ENCODE data around the gene KDM8.
A peak's percentile ranks its signal among the peaks of the same experiment; 100 is the strongest.
"Not testable (repeated sequence)": the region's sequence is repeated elsewhere in the genome, so short reads cannot be mapped to it uniquely, and the experiment has no call there.

The KDM8 gene

DNA sequence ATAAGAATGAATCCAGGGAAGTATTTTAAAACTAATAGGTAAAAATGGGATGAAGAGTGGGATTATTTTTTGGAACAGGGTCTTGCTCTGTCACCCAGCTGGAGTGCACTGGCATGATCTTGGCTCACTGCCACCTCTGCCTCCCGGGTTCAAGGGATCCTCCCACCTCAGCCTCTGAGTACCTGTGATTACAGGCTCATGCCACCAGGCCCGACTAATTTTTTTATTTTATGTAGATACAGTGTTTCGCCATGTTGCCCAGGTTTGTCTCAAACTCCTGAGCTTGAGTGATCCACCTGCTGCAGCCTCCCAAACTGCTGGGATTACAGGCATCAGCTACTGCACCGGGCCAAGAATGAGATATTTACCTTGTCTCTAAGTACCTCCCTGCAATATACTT, 43.1 kb downstream of the KDM8 start:
- DNase-seq: no peak

DNA sequence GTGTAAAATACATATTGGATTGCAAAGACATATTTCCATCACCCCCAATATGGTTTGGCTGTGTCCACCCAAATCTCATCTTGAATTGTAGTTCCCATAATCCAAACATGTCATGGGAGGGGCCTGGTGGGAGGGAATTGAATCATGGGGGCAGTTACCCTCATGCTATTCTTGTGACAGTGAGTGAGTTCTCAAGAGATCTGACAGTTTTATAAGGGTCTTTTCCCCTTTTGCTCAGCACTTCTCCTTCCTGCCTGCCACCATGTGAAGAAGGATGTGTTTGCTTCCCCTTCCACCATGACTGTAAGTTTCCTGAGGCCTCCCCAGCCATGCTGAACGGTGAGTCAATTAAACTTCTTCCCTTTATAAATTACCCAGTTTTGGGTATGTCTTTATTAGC, 43.8 kb downstream of the KDM8 start:
- DNase-seq: peak; percentile 8

DNA sequence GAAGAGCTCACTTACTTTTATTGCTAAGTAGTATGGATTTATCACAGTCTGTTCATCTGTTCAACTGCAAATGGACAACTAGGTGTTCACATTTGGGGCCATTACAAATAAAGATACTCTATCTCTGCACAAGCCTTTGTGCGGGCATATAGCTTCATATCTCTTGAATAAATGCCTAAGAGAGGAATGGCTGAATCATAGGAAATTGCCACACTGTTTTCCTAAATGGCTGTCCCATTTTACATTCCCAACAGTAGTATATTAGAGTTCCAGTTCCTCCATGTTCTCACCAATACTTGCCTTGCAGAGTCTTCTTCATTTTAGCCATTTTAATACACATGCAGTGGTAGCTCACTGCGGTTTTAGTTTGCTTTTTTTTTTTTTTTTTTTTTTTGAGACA, 44.7 kb downstream of the KDM8 start:
- DNase-seq: no peak

DNA sequence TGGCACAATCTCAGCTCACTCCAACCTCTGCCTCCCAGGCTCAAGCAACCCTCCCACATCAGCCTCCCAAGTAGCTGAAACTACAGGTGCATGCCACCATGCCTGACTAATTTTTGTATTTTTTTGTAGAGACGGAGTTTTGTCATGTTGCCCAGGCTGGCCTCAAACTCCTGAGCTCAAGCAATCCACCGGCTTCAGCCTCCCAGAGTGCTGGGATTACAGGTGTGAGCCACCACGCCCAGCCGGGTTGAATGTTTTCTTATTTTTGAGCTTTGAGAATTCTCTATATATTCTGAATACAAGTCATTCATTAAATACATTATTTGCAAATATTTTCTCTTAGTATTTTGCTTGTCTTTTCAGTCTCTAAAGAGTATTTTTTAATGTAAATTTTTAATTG, 45.6 kb downstream of the KDM8 start:
- DNase-seq: not testable (repeated sequence)

DNA sequence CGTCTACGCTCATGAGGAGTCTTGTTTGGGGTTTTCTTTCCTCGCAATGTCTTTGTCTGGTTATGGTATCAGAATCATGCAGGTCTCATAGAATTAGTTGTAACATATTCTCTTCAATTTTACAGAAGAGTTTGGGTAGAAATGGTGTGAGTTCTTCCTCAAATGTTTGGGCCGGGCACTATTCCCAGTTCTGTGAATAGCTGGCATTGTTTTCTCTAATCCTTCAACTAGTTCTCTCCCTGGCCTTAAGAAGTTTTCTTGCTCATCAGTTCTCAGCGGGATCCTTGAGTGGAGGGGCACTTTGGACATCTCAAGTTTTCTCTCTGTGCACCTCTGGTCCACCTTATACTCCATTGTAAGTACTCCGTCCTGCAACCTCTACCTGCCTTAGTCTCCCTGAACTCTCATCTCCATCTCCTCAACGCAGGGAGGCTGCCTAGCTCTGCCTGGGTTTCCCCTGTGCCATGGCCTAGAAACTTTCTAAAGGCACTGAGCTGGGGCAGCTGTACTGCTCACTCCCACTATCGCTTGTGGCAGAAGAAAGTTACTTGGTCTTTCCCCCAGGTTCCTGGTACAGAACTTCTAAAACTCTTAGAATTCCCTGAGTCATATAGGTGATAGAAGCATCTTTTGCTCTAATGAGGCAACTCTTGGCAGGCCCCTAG, 48.3 kb downstream of the KDM8 start:
- DNase-seq: no peak

DNA sequence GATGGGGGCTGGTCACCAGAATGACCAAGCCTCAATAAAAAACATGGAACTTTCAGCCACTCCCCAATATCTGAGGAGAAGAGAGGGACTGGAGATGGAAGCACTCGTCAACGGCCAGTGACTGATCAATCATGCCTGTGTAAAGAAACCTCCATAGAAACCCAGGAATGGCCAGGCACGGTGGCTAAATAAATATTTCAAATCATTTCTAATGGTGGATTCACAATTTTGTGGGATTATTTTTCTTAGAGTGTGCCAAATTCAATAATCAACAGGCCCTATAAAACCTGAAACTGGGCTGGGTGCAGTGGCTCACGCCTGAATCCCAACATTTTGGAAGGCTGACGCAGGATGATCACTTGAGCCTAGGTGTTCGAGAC, 48.9 kb downstream of the KDM8 start:
- DNase-seq: no peak

DNA sequence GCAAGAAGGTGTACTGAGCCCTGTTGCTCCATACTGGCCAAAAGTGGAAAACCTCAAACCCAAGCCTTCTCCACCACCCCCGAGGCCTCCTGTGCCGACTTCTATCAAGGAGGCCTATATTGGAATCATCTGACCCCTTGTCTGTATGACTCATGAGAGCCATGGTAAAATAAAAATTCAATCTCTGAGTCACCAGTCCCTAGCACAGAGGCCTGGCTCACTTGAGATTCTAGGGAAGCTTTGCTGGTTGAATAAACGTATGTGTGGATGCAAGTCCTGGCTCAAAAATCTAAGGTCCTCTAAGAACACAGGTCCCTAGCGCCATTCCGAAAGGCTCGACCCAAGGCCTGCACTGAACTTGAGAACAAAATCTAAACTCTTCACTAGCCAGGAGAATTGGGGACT, 50.2 kb downstream of the KDM8 start:
- no peak for DNase-seq

DNA sequence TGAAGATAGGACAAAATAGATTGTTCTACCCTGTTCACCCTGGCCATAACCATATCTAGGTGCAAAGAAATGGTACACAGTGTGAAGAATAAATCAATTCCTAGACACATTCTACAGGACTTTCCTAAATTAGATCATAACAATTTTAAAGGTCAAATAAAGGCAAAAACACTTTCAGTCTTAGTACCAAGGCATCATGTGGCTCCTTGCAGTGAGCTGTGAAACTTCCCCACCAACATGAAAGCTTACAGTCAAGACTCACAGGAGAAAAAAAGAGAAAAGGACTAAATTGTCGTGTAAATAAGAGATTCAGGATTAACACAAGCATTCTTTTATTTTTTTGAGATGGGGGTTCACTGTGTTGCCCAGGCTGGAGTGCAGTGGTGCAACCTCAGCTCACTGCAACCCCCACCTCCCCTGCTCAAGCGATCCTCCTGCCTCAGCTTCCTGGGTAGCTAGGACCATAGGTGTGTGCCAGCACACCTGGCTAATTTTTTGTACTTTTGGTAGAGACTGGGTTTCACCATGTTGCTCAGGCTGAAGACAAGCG, 51.0 kb downstream of the KDM8 start:
- DNase-seq: no peak

DNA sequence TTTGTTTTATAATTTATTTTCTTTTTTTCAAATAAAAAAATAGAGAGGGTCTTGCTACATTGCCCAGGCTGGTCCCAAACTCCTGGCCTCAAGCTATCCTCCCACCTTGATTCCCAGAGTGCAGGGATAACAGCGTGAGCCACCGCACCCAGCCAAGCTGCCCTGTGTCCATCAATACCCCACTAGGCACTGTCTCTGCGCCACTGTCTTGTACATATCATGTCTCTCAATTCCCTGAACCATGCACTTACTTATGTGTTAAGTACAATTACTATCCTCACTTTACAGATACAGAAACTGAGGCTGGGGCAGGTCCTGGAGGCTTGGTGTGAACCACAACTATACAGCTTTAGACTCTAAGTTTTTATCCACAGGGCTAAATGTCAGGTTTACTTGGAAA, 53.5 kb downstream of the KDM8 start:
- DNase-seq: no peak

DNA sequence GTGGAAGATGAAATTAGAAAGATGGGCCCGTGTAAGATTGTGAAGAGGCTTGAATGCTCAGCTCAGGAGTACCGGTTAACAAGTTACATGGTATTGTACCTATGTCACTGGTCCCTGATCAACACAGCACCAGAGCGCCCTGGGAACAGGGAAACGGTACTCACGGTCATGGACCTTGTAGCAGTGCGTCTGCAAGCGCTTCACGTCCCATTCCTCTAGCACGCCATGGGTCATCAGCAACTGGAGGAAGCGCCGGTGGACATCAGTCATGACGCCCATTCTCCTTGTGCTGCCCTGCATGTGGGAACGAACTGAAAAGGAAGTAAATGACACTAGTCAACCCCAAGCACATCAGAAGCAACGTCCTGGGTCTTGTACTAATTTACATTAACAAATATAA, 53.9 kb downstream of the KDM8 start:
- no peak for DNase-seq

DNA sequence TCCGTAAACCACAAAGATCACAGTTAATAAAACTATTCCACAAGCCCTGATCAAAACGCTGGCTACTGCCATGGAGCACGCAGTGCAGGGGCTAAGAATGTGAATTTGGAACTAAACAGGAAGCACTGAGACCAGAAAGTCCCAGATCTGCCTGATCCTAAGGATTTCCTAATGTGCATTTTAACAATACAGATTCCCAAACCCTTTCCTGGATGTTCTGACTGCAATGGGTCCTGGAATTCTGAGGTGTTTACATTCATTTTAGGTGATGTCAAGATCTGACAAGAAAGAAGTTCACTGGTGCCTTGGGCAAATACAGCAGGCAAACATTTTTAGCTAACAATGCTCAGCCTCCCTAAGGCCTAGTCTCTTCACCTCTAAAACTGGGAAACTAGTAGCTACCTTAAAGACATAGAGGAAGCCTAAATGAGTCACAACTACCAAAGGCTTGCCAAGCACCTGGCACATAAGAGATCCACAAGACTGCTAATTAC, 55.0 kb downstream of the KDM8 start:
- DNase-seq: no peak

DNA sequence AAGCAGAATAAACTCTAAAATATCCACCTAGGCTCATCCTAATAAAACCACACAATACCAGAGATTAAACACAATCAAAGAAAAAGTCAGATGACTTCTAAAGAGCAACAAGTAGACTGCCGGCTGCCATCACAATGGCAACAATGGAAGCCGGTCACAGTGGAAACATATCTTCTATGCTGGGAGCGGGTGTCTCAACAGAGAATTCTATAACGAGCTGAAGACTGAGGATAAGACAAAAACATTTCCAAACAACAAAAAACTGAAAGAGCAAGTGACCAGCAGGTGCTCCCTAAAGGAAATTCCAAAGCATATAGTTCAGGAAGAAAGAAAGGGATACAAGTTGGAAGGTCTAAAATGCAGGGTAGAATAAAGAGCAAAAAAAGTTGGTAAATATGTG, 56.4 kb downstream of the KDM8 start:
- no peak for DNase-seq

DNA sequence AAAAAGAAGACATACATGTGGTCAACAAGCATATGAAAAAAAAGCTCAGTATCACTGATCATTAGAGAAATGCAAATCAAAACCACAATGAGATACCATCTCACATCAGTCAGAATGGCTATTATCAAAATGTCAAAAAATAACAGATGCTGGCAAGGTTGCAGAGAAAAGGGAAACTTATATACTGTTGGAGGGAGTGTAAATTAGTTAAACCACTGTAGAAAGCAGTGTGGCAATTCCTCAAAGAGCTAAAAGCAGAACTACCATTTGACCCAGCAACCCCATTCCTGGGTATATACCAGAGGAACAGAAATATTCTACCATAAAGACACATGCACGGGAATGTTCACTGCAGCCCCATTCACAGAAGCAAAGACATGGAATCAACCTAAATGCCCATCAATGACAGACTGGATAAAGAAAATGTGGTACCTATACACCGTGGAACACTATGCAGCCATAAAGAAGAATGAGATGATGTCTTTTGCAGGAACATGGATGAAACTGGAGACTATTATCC, 59.6 kb downstream of the KDM8 start:
- DNase-seq: peak; percentile 22

DNA sequence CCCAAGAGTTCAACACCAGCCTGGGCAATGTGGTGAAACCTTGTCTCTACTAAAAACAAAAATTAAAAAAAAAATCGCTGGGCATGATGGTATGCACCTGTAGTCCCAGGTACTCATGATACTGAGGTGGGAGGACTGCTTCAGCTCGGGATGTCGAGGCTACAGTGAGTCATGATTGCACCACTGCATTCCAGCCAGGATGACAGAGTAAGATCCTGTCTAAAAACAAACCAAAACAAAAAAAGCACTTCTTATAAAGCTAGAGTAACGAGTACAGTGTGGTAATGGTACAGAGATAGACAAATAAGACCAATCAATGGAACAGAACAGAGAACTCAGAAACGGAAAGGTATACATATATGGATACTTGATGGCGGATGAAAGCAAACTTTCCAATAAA, 60.8 kb downstream of the KDM8 start:
- DNase-seq: no peak

DNA sequence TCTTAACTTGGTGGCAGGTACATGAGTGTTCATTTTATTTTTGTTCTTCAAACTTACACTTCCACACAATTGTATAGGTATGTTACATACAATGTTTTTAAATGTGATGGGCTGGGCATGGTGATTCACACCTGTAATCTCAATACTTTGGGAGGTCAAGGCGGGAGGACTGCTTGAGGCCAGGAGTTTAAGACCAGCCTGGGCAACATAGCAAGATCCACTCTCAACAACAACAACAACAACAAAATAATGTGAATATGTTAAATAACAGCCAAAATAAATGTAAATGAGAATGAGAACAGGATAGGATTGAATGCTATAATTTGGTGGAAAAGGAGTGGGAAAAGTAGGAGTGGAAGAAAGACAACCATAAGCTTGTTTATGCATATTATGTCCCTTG, 62.7 kb downstream of the KDM8 start:
- DNase-seq: no peak

DNA sequence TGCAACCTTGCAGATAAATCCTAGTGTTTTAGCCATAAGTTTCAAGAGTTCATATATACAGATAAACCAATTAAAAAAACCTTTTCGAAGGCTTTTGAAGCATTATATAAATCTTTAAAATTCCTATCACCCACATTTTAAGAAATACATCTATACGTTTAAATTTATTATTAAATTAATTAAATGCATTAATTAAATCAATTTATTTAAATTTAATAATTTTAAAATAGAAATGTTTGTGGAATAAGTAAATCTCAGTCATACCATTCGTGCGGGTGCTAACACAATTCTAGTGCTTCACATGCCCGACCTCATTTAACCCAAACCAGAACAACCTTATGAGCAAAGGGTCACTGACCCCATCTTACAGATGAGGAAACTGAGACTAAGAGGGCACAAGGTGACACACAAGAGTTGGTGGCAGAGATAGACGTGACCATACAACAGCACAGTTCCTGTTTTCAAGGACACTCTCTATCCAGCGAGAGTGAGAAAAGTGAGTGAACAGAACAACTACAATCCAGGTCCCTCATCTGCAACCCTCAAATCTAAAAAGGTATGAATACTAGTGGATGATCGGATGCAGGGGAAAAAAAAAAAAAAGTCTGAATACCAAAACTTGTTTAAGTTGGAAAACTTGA, 63.8 kb downstream of the KDM8 start:
- DNase-seq: no peak

DNA sequence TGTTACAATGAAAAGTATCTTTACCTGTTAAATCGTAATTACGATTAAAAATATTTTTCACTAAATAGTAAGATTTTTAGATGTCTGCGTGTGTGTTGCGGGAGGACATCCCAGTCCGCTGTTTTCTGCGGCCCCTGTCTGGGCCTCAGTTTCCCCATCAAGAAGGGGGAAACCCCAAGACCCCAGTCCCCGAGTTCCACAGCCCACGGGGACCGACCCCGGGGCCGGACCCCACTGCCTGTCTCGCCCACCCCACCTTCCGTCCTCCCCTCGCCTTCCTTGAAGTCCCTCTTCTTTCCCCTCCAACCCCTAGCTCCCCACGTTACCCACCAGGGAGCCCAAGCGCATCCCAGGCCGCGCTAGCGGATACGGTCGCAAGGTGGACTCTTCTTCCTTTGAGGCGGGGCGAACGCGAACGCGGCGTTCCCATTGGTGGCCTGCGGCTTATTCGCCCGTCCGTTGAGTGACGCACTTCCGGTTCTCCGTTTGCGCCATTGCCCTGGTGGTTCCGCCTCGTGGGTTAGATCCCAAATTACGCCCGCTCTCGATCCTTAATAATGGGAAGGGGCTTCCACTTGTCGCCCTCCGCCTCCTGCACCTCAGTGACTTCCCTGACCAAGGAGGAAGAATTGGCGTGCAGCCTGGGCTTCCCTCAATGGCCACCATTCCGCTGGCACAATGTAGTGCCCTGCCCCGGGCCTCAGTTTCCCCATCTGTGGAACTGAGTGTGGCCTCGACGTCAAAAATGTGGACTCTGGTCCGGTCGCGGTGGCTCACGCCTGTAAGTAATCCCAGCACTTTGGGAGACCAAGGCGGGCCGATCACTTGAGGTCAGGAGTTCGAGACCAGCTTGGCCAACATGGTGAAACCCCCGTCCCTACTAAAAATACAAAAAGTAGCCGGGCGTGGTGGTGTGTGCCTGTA, 65.3 kb downstream of the KDM8 start, which contains the start of gene NSMCE1:
Gene NSMCE1, minus strand, starts transcription at position 397 of the 924 bp plus-strand sequence. CDS start 11,202 bp downstream, outside the sequence.
- DNase-seq: peak; percentile 83

DNA sequence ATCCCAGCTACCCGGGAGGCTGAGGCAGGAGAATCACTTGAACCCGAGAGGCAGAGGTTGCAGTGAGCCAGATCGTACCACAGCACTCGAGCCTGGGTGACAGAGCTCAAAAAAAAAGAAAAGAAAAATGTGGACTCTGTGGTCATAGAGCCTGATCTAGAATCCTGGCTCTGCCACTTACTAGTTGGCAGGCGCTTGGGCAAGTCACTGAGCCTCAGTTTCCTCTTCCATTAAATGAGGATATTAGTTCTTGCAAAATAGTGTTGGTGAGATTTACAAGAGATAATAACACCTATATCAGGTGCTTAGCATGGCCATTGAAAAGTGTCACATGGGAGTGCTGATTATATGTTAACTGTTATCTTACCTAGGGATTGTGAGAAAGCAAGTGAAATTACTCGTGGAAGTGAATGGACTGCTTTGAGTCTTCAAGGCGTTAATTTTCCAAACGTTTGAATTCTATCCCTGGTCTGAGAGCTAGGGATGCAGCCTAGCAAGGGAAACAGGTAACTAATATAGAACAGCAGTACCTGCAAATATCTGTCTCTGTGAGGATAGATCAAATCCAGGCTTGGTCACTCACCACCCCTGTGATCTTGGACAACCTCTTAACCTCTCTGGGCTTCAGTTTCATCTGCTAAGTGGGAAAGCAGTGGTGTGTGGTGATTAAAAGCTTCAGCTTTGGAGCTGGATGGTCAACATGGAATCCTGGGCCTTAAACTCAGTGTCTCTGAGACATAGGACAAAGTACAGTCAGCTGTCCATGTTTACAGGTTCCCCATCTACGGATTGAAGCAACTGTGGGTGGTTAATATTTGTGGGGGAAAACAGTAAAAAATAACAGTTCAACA, 66.2 kb downstream of the KDM8 start:
- DNase-seq: no peak

DNA sequence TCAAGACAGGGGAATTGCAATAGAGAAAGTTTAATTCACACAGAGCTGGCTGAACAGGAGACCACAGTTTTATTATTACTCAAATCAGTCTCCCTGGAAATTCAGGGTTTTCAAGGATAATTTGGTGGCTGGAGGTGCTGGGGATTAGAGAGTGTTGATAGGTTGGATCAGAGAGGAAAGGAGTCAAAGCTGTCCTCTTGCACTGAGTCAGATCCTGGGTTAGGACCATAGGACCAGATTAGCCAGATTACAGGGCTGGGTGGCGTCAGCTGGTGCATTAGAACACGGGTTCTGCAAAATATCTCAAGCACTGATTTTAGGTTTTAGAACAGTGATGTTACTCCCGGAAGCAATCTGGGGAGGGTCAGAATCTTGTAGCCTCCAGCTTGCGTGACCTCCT, 67.0 kb downstream of the KDM8 start:
- no peak for DNase-seq

All from GF-D8 (cell line).